GM21447 (cell line): ENCODE measurements around the gene POLL.
"Not testable (repeated sequence)": the region's sequence is repeated elsewhere in the genome, so short reads cannot be mapped to it uniquely, and the experiment has no call there.

Experiments
- ATAC-seq: cut with Tn5 transposase; IDR thresholded peaks from one replicate; pipeline ENCODE4 v1.9.1; 2021; ENCODE audit not compliant: unreplicated experiment

POLL gene

DNA sequence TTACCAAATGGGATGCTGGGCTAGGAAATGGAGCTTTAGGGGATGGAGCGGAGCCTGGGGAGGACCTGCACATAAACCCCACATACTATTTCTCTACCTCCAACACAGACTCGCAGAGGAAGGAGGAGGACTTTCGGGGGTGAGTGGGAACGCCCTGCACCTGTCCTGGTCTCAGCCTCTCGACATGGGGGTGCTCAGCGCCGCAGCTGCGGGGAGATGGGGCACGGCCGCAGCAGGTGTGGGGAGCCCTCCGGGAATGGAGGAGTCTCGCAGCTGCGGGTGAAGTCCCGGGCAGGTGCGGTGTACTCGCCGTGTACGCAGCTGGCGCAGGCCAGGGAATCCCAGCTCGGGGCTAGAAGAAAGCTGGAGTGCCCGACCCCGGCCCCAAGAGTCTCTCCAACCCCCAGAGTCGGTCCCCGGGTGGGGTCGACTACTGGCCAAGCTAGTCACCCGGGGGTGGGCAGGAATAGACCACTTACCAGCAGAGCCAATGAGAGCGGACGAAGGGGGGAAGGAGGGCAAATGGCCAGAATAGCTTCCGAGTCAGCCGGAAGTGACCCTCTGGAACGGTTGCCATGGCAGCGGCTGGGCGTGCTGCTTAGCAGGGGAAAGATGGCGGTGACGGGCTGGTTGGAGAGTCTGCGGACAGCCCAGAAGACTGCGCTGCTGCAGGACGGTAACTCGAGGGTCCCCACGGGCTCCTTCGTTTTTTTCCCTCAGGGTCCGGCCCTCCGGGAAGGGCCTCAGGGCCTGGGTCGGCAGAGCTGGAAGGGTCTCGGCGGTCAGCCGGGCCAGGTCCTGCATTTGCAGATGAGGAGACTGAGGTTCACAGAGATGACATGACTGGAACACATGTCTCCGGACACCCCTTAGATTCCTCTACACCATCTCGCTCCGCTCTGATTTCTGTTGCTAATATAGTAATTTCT is at the start of gene POLL, which contains the start of gene DPCD:
POLL (minus strand) TSS at position 533 of the 929 bp plus-strand sequence. CDS start 897 bp downstream, outside the sequence.
DPCD (plus strand) TSS at position 597 of the 929 bp plus-strand sequence; CDS start at position 613, 16 bp downstream.
- ATAC-seq = peak; percentile 98

DNA sequence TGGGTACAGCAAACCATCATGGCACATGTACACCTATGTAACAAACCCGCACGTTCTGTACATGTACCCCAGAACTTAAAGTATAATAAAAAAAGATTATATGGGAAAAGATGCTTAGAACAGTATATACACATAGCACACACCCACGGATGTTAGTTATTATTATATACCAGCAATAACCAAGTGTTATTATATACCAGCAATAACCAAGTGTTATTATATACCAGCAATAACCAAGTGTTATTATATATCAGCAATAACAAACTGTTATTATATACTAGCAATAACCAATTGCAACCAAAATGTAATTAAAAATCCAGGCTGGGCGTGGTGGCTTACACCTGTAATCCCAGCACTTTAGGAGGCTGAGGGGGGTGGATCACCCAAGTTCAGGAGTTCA is 45.5 kb upstream of the POLL start:
- not testable (repeated sequence) for ATAC-seq

DNA sequence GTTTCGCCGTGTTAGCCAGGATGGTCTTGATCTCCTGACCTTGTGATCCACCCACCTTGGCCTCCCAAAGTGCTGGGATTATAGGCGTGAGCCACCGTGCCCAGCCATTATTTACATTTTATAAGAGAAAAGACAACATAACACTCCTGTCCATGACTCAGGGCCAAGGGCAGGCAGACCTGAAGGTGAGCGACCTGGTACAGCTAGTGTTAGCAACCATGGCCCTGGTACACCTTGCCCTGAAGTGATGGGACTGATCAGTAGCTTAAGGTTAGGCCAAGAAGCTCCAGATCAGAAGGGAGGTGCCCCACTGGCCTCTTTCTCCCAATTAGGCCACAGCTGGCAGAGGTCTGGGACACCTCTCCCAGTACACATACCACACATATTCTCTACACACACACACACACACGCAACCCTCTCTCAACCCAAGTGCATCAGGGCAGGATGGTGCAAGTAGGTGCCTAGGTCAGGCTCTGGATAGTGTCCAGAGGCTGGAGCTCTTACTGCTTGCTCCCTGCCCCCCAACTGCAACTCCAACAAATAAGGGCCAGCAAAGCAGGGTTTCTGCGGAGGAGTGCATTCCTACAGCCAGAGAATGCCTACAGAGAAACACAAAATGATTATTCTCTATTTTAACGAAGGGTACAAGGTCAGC is 43.9 kb upstream of the POLL start:
- ATAC-seq = no peak

DNA sequence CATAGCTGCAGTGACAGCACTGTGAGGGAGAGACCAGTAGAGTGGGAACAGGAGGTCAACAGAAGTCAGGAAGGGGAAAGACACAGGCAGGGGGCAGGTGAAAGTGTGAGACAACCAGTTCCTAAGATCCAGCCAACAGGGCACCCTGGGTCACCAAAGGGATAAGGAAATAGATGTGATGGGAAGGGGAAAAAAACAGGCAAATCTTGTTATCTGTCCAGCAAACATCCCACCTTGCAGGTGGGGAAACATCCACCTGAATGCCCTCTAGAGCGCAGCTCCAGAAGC is 42.5 kb upstream of the POLL start:
- ATAC-seq = no peak

GRCh38 chr10:101629837-101630632 is 42.0 kb upstream of the POLL start:
- ATAC-seq = no peak

GRCh38 chr10:101625821-101626412 is 37.9 kb upstream of the POLL start:
- no peak for ATAC-seq

- ATAC-seq = no peak
These were observed 36.6 kb upstream of the POLL start for GRCh38 chr10:101624526-101625102.

DNA sequence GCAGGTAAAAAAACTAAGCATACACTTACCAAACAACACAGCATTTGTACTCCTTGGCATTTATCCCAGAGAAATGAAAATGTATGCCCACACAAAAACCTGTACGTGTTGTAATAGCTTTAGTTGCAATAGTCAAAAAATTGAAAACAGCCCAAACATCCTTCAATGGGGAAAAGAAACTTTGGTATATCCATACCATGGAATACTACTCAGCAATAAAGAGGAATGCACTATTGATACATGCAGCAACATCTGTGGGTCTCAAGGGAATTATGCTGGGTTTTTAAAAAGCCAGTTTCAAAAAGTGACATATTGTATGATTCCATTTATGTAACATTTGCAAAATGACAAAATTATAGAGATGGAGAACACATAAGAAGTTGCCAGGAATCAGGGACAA is 35.5 kb upstream of the POLL start:
- ATAC-seq = no peak

DNA sequence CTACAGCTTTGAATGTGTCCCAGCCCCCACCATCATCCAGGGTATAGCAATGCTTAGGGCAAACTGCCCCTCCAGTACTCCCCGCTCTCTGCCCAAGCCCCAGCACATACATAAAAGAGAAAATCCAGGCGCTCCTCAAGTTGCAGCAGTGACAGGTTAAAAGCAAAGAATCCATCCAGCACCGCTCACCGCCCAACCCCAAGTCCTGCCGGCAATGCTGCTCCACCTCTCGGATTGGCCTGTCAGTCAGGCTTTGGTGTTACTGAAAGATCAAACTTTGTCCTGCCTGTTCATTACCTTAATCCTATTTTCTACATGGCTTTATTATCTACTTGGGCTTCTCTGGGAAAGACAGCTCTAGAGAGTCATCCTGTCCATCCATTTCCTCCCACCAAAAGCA is 31.9 kb upstream of the POLL start:
- no peak for ATAC-seq

DNA sequence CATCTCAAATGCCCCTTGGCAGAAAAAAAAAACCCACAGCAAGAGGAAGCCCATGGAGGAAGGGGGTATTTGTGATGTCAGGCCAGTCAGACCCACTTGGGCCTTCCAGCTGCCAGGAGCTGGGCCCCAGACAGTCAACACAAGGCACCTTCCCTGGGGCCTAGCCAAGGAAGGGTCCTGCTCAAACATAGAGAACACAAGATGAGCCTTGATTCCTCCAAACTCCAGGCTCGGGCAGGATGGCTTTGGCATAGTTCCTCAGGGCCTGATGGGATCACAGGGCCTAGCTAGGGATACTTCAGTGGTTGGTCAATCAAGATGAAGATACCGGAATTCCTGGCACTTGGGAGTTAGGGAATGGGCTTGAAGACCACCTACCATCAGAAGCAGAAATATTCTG is 30.8 kb upstream of the POLL start:
- ATAC-seq = no peak

DNA sequence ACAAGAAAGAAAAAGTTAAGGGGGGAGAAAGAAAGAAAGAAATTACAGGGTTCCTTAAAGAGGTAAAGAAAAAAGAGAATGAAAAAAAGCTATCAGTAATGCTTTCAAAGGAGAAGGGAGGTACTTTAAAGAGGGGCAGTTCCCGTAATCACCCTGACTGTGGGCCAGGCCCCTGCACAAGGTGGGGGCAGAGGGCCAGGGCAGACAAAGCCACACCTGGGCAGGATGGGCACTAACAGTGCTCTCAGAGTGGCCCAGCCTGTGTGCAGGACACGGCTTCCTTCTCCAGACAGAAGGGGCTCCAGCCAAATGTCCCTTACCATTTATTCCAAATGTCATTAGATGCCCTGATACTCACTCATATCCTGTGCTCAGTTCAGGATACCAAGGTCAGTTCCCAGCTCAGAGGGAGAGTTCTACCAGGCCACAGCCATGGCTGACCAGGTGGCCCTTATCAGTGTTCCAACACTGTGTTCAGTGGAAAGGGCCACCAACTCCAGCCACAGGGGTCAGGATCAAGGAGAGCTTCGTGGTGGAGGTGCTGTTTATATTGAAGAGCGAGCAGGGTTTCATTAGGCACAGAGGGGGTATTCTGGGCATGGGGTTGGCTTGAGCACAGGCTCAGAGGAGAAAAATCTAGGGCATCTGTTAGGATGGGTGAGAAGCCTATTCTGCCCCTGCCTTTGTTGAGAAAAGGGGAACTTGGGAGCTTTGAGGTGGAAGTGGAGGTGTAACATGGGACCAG is 29.9 kb upstream of the POLL start:
- ATAC-seq = no peak

GRCh38 chr10:101617102-101617823 is 29.2 kb upstream of the POLL start:
- ATAC-seq = no peak

DNA sequence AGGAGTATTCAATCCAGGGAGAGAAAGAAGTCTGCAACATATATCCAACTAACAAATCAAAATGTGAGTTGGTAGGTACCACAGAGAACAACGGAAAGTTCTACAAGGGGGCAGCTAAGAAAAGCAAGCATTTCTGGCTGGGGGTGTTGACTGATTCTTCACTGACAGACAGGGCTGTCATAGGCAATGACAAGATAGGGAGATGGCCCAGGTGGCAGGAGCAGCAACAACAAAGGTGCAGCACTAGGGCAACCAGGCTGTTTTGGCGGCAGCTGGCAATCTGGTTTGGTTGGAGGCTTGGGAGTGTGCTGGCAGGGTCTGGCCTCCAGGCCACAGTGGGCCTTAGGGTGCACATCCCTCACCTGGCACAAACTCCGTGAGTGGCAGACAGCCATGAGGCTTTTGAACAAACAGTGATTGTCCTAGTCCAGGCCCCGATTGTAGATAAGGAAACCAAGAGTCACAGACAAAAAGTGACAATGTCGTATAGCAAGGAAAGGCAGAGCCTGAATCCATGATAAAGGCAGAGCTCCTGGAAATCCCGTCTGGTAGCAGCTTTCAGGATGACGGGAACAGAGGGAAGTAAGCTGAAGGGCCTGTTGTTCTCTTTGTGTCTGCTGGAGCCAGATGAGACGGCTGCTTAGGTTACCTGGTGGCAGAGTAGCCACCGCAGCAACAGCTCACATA is 28.5 kb upstream of the POLL start:
- ATAC-seq = no peak

DNA sequence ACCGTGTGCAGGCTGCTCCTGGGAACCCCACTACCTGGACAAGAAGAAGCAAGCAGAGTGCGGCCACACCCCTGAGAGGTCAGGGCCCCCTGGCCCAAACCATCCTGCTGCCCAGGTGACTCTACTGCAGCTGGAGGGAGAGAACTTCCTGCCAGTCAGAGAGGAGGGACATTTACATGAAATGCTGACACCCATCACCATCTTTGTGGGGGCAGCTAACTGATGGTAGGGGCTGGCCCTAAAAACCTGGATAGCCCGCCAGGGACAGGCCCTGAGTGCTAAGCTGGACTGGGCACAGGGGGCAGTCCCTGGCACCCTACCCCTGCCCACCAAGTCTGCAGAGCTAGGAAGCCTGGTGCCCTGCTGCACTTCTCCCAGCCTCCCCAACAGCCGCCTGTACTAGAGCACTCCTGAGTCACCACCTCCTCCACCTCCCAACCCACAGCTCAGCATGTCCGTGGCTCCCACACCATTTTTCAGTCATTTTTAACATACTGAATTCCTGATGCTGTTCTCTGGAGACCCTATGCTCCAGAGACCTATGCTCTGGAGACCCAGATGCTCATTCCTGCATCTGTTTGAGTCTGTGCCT is 27.6 kb upstream of the POLL start:
- ATAC-seq = no peak

GRCh38 chr10:101614663-101615524 is 26.8 kb upstream of the POLL start:
- no peak for ATAC-seq

- no peak for ATAC-seq
These were observed 25.6 kb upstream of the POLL start for GRCh38 chr10:101613646-101614045.

DNA sequence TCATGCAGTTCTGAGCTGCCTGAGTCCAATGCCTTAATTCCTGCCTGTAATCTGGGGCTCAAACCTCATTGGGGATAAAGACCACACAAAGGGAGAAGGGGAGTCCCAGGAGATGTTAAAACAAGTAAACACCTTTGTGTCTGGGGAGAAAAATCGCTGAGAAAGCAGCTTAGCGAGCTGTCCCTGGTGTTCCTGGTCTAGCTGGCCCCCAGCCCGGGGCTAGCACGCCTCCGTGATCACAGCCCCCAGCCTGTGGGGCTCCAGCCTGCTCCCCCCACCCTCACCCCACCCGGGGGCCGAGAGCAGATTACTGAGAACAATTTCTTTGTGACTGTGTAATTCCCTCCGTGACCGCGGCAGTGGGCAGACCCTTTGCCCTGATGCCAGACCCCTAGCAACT is 24.8 kb upstream of the POLL start:
- ATAC-seq = no peak

GRCh38 chr10:101612086-101612485 is 24.0 kb upstream of the POLL start:
- ATAC-seq = no peak
